ENCODE data around the gene SOX9.

SOX9 gene

GRCh38 chr17:72162569-72162968, 41.7 kb downstream of the SOX9 start:
- DNase-seq (ENCODE audit: low read depth): no peak

GRCh38 chr17:72163474-72163873, 42.7 kb downstream of the SOX9 start:
- no peak for DNase-seq (ENCODE audit: low read depth)

GRCh38 chr17:72164158-72164739, 43.4 kb downstream of the SOX9 start:
- DNase-seq (ENCODE audit: low read depth): no peak

- no peak for DNase-seq (ENCODE audit: low read depth)
These were observed 44.5 kb downstream of the SOX9 start for GRCh38 chr17:72165192-72165866.

GRCh38 chr17:72165867-72166439, 45.1 kb downstream of the SOX9 start:
- DNase-seq (ENCODE audit: low read depth): no peak

- DNase-seq (ENCODE audit: low read depth): no peak
These were observed 46.8 kb downstream of the SOX9 start for GRCh38 chr17:72167593-72167992.

GRCh38 chr17:72169823-72170222, 49.0 kb downstream of the SOX9 start:
- no peak for DNase-seq (ENCODE audit: low read depth)

- DNase-seq (ENCODE audit: low read depth): no peak
These were observed 51.2 kb downstream of the SOX9 start for GRCh38 chr17:72171703-72172667.

GRCh38 chr17:72173499-72174116, 52.8 kb downstream of the SOX9 start:
- no peak for DNase-seq (ENCODE audit: low read depth)

GRCh38 chr17:72175263-72175662, 54.4 kb downstream of the SOX9 start:
- DNase-seq (ENCODE audit: low read depth): no peak
